ENCODE data around the gene PKP1. TPM values are rescaled to one million over a fixed set of nuclear protein-coding genes. Genes with fewer than 3 reads are reported as not detected.

PKP1 gene
- total and polyA plus RNA-seq, 10 of the 15 experiments (the other 5 are each of a cell fraction or from before 2014, with no cell fraction given): 0.03 TPM; not detected in 9

DNA sequence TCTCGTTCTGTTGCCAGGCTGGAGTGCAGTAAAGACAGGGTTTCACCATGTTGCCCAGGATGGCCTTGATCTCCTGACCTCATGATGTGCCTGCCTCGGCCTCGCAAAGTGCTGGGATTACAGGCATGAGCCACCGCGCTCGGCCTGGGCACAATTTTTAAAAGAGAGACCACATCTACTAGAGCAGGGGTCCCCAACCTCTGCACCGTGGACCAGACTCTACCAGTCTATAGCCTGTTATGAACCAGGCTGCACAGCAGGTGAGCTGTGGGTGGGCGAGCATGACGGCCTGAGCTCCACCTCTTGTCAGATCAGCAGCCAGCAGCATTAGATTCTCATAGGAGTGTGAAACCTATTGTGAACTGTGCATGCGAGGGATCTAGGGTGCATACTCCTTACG, 73.4 kb downstream of the PKP1 start (continued):
- TF ChIP-seq MYB (IDR thresholded peaks at IDR 0.05; ENCODE audit: borderline replicate concordance, low read depth, low read length): no peak

- Histone ChIP-seq H4K20me1 (ENCODE audit: control insufficient read depth, insufficient read depth) (no peaks in the 10 kb centered on the region), H3K27ac (ENCODE audit: control insufficient read depth, insufficient read depth) (no peak overlapping the region), H3K4me2 (ENCODE audit: control insufficient read depth, insufficient read depth) (no peak overlapping the region), H3K27me3 (replicated peaks in 1 of 2; ENCODE audit: control insufficient read depth in 2 of 2, insufficient read depth in 2 of 2, low read length in 1 of 2) (peaks cover 0 to 4% of the 10 kb centered on the region in 2 experiments; a peak in 2 of 4 replicates), H3K79me2 (ENCODE audit: control insufficient read depth, insufficient read depth, low read length) (no peaks in the 10 kb centered on the region), H3K9me3 (replicated peaks; ENCODE audit: control insufficient read depth, insufficient read depth, low read length) (no peaks in the 10 kb centered on the region), H3K4me1 (ENCODE audit: control insufficient read depth, insufficient read depth, low read length) (no peaks in the 10 kb centered on the region), H3K9ac (ENCODE audit: control insufficient read depth, insufficient read depth, low read length) (no peak overlapping the region), H3K4me3 (no peak overlapping the region), H3K36me3 (ENCODE audit: control insufficient read depth in 2 of 2, insufficient read depth in 2 of 2, low read length in 1 of 2) (no peaks in the 10 kb centered on the region), H2AFZ (ENCODE audit: control insufficient read depth, low read depth, low read length) (no peak overlapping the region)
- SMC1A ChIA-PET (ENCODE audit: uncharacterized antibody, unreplicated experiment): no interaction called here
- CTCF ChIA-PET: interaction anchor here (0.6 kb wide), 1 partner anchor 8 kb away, joined by 3 read pairs; no protein-coding TSS in a partner anchor
- 15% methylated on average over 8 of the region's 8 CpGs for WGBS (ENCODE audit: insufficient coverage, insufficient replicate concordance, low lambda C conversion rate, missing lambda C conversion rate)
- no TSS peak for BruUV-seq (replicated peaks)
- POLR2A ChIA-PET: no interaction called here
- in situ Hi-C loops (cut with MboI) (no loop called here), intact Hi-C loops (cut with micrococcal nuclease; ENCODE audit: unreplicated experiment) (no loop called here)
- RAD21 ChIA-PET (ENCODE audit: unreplicated experiment): interaction anchor here (1.1 kb wide), 1 partner anchor 9 kb away, joined by 3 read pairs; no protein-coding TSS in a partner anchor
- DNase-seq (ENCODE audit: low read depth, low spot score): no peak
- no peak for FAIRE-seq
- no peak for ATAC-seq
- TF ChIP-seq, protein P1, sequence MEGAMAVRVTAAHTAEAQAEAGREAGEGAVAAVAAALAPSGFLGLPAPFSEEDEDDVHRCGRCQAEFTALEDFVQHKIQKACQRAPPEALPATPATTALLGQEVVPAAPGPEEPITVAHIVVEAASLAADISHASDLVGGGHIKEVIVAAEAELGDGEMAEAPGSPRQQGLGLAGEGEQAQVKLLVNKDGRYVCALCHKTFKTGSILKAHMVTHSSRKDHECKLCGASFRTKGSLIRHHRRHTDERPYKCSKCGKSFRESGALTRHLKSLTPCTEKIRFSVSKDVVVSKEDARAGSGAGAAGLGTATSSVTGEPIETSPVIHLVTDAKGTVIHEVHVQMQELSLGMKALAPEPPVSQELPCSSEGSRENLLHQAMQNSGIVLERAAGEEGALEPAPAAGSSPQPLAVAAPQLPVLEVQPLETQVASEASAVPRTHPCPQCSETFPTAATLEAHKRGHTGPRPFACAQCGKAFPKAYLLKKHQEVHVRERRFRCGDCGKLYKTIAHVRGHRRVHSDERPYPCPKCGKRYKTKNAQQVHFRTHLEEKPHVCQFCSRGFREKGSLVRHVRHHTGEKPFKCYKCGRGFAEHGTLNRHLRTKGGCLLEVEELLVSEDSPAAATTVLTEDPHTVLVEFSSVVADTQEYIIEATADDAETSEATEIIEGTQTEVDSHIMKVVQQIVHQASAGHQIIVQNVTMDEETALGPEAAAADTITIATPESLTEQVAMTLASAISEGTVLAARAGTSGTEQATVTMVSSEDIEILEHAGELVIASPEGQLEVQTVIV (IDR thresholded peaks at IDR 0.05; ENCODE audit: borderline replicate concordance, partially characterized antibody): no peak
- TF ChIP-seq HSF1 (IDR thresholded peaks at IDR 0.05; ENCODE audit: low read depth, low read length) (no peak), ETV6 (conservative IDR thresholded peaks at IDR 0.05 in 1 of 2, IDR thresholded peaks at IDR 0.05 in 1 of 2; ENCODE audit: borderline replicate concordance in 1 of 2, low read depth in 1 of 2) (no peak), ZSCAN29 (IDR thresholded peaks at IDR 0.05) (no peak), WRNIP1 (IDR thresholded peaks at IDR 0.05; ENCODE audit: borderline replicate concordance, low read depth, low read length) (no peak), KLF5 (IDR thresholded peaks at IDR 0.05; ENCODE audit: partially characterized antibody) (no peak), SUZ12 (IDR thresholded peaks at IDR 0.05; ENCODE audit: unreplicated experiment) (no peak), RB1 (IDR thresholded peaks at IDR 0.05; ENCODE audit: borderline replicate concordance) (no peak), NFYA (IDR thresholded peaks at IDR 0.05; ENCODE audit: borderline replicate concordance, low read depth, low read length) (no peak), BCL11A (IDR thresholded peaks at IDR 0.05; ENCODE audit: low read depth, low read length) (no peak), ATF7 (IDR thresholded peaks at IDR 0.05; ENCODE audit: low read depth) (no peak), BHLHE40 (IDR thresholded peaks at IDR 0.05; ENCODE audit: borderline replicate concordance in 1 of 2, low read depth in 2 of 2, low read length in 1 of 2) (no peak), NR2F1 (conservative IDR thresholded peaks at IDR 0.05) (no peak), RAD21 (IDR thresholded peaks at IDR 0.05; ENCODE audit: insufficient read depth, low read depth, low read length) (no peak), POLR2AphosphoS5 (IDR thresholded peaks at IDR 0.05; ENCODE audit: low read length) (no peak), JUND (IDR thresholded peaks at IDR 0.05; ENCODE audit: low read depth, low read length) (no peak), DPF2 (IDR thresholded peaks at IDR 0.05) (no peak), TARDBP (IDR thresholded peaks at IDR 0.05; ENCODE audit: borderline replicate concordance) (no peak)
These were observed 73.9 kb downstream of the PKP1 start for GRCh38 chr1:201357211-201357610.
